NT2/D1 (cell line): ENCODE data around the gene RTN1.

Source experiments
- SUZ12 ChIP-seq: IDR thresholded peaks from 2 replicates; pipeline ENCODE4 v1.6.1; 2011; ENCODE audit not compliant: insufficient read length, insufficient read depth; ENCODE audit errors: extremely low read depth
- YY1 ChIP-seq: IDR thresholded peaks from 2 replicates; pipeline ENCODE4 v1.6.1; 2011; ENCODE audit not compliant: insufficient read length, insufficient read depth

DNA sequence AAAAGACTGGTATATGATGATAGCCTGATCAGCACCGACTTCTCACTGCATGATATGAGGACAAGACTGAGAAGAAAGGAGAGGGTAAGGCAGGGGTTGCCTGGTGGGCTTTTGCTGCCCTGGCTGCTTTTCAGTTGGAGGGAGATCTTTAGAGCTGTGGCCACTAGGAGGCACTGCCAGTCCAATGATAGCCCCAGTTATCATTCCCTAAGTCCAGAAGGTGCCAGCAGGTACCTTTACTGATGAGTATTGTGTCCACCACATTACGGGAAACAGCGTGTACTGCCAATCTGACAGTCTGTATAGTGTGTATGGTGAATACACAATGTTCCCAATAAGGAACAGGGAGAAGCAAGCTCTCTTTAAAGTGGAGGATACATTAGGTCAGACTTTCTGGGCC, 238.2 kb downstream of the RTN1 start:
- TF ChIP-seq YY1 (no peak), SUZ12 (no peak)
